Activated naive CD8-positive, alpha-beta T cell treated with anti-CD3 and anti-CD28 coated beads for 36 hours (primary cell): ENCODE data around the gene RAB11FIP5. TPM values are rescaled to one million over a fixed set of nuclear protein-coding genes. Genes with fewer than 3 reads are reported as not detected.

Source experiments
- DNase-seq: peaks from one replicate; pipeline ENCODE4 v3.0.0; 2021
- H3K27ac Mint-ChIP-seq: one replicate; pipeline ENCODE4 v1.8.0; 2022; ENCODE audit warnings: mild to moderate bottlenecking, moderate library complexity, mixed read lengths
- H3K27me3 Mint-ChIP-seq: one replicate; pipeline ENCODE4 v1.8.0; 2022; ENCODE audit warnings: mild to moderate bottlenecking, mixed read lengths
- H3K36me3 Mint-ChIP-seq: one replicate; pipeline ENCODE4 v1.8.0; 2021; ENCODE audit warnings: mild to moderate bottlenecking, mixed read lengths
- H3K4me1 Mint-ChIP-seq: one replicate; pipeline ENCODE4 v1.8.0; 2021; ENCODE audit warnings: mixed read lengths
- H3K4me3 Mint-ChIP-seq: one replicate; pipeline ENCODE4 v1.8.0; 2022; ENCODE audit warnings: mild to moderate bottlenecking, moderate library complexity, mixed read lengths
- H3K9me3 Mint-ChIP-seq: one replicate; pipeline ENCODE4 v1.8.0; 2022; ENCODE audit warnings: mixed read lengths
- total RNA-seq, 2 experiments: library from RNA; stranded (reverse); gene quantifications; one replicate each; pipeline ENCODE4 v1.2.3, GENCODE V29; 2021

Gene RAB11FIP5
- total RNA-seq, 2 experiments from 2014 or later = 4.0 to 4.3 TPM

GRCh38 chr2:73114273-73114867 lies 1.6 kb upstream of the RAB11FIP5 start:
- Mint-ChIP-seq H3K9me3 (no peaks in the 10 kb centered on the region), H3K4me3 (peak overlapping the region; percentile 51), H3K27ac (no peak overlapping the region)

DNA sequence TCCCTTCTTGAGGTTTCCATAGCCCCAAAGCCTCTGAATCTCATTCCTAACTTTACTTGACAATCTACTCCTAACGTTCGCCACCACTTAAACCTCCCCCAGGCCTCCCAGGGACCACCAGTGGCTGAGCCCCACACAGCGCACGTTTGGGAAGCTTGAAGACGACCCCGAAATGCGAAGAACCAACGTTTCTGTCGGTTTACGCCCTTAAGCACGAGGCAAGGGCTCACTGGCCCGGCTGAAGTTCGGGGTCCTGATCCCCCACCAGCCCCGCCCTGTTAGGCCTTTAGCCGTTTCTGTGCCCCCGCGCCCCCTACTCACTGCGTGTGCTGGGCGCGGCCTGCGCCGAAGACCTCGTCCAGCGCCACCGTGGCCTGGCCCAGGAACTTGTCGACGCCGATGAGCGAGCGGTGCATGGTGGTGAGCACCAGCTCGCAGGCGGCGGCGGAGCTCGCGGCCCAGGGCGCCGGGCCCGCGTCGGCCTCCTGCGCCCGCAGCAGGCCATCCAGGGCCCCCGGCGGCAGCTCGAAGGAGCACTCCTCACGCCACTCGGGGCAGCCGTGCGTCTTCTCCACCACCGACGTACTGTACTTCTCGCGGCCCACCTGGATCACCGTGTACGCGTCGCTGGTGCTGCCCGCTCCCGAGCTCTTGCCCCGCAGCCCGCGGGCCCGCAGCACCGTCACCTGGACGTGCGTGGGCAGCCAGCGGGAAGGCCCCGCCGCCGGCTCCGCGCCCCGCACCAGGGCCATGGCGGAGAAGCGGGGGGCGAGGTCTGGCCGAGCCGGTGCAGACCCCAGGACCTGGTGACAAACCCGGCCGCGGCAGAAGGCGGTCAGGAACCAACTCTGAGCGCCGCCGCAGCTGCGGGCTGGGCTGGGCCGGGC lies 479 bp downstream of the RAB11FIP5 start:
- H3K9me3 Mint-ChIP-seq = no peaks in the 10 kb centered on the region
- no peaks in the 10 kb centered on the region for H3K36me3 Mint-ChIP-seq
- DNase-seq = peak; percentile 37
- H3K4me1 Mint-ChIP-seq = peaks cover 22% of the 10 kb centered on the region
- no peaks in the 10 kb centered on the region for H3K27me3 Mint-ChIP-seq
- H3K4me3 Mint-ChIP-seq = peak overlapping the region; percentile 80
- H3K27ac Mint-ChIP-seq = no peak overlapping the region

More at GRCh38 chr2:73114273-73114867, 1.6 kb upstream of the RAB11FIP5 start:
- peaks cover 22% of the 10 kb centered on the region for H3K4me1 Mint-ChIP-seq
- no peak for DNase-seq
- no peaks in the 10 kb centered on the region for H3K36me3 Mint-ChIP-seq
- peaks cover 3% of the 10 kb centered on the region for H3K27me3 Mint-ChIP-seq

DNA sequence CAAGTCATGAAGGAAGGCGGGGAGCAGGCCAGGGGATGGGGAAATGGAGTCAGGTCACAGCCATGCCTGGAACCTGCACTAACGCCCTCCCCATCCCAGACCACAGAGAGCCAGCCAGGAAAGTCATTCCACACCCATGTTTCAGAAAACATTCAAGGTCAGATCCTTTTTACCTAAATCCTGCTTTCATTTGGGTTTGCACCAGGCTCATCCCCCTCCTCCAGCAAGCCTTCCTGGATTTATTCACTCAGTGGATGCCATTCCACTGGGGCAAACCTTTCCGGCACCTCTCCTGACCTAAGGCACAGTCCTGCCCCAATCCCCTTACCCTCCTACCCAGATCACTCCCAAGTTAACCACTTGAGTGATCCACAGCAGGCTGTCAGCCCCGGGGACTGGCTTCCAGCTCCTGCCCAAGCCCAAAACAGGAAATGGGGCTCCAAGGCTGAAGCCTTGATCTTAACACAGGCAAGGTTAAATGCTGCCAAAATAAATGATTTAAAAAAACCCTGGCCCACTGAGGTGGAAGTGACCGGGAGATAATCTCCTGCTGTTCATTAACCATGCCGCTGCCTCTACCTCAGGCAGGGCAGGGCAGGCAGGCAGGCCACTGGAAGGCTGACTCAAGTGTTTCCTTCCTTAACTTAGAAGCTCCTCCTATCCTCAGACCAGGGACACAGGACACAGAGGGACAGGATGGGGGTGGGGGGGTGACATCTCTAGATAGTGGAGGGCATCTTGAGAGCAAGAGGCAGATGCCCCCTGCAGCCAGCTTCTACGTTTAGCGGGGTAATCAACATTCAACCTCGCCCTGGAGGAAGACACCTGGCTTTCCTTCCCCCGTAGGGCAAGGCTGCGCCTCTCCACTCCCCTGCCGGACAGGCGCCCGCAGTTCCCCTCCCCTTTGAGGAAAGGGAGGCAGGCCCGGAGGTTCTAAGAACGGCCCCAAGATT lies 1.4 kb downstream of the RAB11FIP5 start:
- H3K4me3 Mint-ChIP-seq = peak overlapping the region; percentile 80
- no peaks in the 10 kb centered on the region for H3K27me3 Mint-ChIP-seq
- DNase-seq = peak; percentile 24
- peaks cover 22% of the 10 kb centered on the region for H3K4me1 Mint-ChIP-seq
- no peaks in the 10 kb centered on the region for H3K36me3 Mint-ChIP-seq
- no peak overlapping the region for H3K27ac Mint-ChIP-seq
- H3K9me3 Mint-ChIP-seq = no peaks in the 10 kb centered on the region

- no peak overlapping the region for H3K27ac Mint-ChIP-seq
- H3K27me3 Mint-ChIP-seq = no peaks in the 10 kb centered on the region
- no peak overlapping the region for H3K4me3 Mint-ChIP-seq
- no peak for DNase-seq
- peaks cover 22% of the 10 kb centered on the region for H3K4me1 Mint-ChIP-seq
- H3K36me3 Mint-ChIP-seq = no peaks in the 10 kb centered on the region
- no peaks in the 10 kb centered on the region for H3K9me3 Mint-ChIP-seq
Observed at GRCh38 chr2:73110168-73111072, 2.3 kb downstream of the RAB11FIP5 start.

- Mint-ChIP-seq H3K36me3 (no peaks in the 10 kb centered on the region), H3K27ac (no peak overlapping the region)
Observed at GRCh38 chr2:73109431-73110167, 3.1 kb downstream of the RAB11FIP5 start.

DNA sequence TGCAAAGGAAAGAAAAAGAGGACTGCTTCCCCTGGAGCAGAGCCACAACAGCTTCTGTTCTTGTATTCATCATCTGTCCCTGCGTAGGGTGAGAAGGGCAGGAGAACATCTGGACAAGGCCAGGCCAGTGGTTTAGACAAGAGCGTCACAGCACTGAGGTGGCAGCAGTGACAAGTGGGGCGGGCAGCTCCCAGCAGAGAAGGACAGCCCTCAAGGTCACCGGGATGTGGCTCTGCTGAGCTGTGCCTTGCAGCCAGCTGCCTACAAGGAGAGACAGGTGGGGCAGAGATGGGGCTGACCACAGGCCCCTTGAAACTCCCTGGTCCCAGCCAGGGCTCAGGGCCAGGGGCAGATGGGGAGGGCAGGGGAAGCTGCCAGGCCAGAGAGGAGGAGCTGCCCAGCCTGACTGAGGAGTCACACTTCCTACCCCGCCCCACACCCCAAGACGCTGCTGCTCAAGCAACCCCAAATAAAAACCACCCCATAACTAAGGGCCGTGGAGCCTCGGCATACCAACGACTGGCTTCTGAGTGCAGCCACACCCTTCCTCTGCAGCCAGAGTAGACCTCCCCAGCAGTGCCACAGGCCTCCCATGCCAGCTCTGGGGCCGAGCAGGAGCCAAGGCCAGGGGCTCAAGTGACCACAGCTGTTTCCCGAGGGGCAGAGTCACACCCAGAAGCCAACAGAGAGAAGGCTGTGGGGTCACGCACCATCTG lies 5.4 kb downstream of the RAB11FIP5 start:
- no peaks in the 10 kb centered on the region for H3K9me3 Mint-ChIP-seq
- no peaks in the 10 kb centered on the region for H3K27me3 Mint-ChIP-seq
- H3K4me3 Mint-ChIP-seq = no peak overlapping the region
- DNase-seq = no peak
- H3K4me1 Mint-ChIP-seq = peaks cover 14% of the 10 kb centered on the region
- H3K27ac Mint-ChIP-seq = no peak overlapping the region
- H3K36me3 Mint-ChIP-seq = no peaks in the 10 kb centered on the region

More at GRCh38 chr2:73109431-73110167, 3.1 kb downstream of the RAB11FIP5 start:
- Mint-ChIP-seq H3K27me3 (no peaks in the 10 kb centered on the region), H3K4me1 (peaks cover 20% of the 10 kb centered on the region), H3K9me3 (no peaks in the 10 kb centered on the region), H3K4me3 (no peak overlapping the region)
- DNase-seq = no peak

DNA sequence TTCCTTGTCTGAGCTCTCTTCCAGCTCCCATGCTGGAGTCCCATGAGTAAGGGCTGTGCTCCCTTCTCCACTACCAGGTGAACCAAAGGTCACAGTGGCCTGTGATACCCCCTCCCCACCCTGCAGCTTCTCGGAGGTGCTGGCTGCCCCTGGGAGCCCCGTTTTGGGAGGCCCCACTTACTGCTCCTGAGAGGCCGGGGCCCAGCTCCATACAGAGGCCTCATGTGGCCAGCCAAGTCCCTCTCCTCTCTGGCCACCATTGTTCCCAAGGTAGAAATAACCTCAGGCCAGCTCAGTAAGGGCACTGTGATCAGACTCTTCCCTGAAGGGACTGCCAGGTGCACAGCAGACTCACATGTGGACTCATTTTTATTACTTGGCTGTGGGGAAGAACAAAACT lies 6.0 kb downstream of the RAB11FIP5 start:
- H3K27ac Mint-ChIP-seq = no peak overlapping the region
- H3K27me3 Mint-ChIP-seq = no peaks in the 10 kb centered on the region
- H3K4me1 Mint-ChIP-seq = peaks cover 12% of the 10 kb centered on the region
- H3K36me3 Mint-ChIP-seq = no peaks in the 10 kb centered on the region
- no peak for DNase-seq
- H3K9me3 Mint-ChIP-seq = no peaks in the 10 kb centered on the region
- no peak overlapping the region for H3K4me3 Mint-ChIP-seq

- Mint-ChIP-seq H3K4me3 (no peak overlapping the region), H3K27ac (no peak overlapping the region), H3K9me3 (no peaks in the 10 kb centered on the region), H3K27me3 (no peaks in the 10 kb centered on the region), H3K36me3 (no peaks in the 10 kb centered on the region), H3K4me1 (peaks cover 2% of the 10 kb centered on the region)
- DNase-seq = no peak
Observed at GRCh38 chr2:73105511-73105971, 7.2 kb downstream of the RAB11FIP5 start.

DNA sequence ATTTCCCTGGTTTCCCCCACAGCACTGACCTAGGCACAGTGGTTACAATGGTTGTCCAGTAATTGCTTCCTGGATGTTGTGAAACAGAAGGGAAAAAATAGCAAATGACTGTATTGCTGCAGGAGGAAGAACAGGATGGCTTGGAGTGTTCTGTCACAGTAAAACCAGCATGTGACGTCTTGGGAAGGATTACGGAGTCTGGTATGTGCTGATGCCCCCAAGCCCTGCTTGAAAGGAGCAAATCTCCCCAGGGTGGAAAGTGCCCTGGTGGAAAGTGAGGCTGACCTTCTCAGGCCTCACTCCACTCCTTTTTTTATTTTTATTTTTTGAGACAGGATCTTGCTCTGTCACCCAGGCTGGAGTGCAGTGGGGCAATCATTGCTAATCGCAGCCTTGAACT lies 7.8 kb downstream of the RAB11FIP5 start:
- no peak overlapping the region for H3K4me3 Mint-ChIP-seq
- H3K27me3 Mint-ChIP-seq = no peaks in the 10 kb centered on the region
- H3K27ac Mint-ChIP-seq = no peak overlapping the region
- peaks cover 2% of the 10 kb centered on the region for H3K4me1 Mint-ChIP-seq
- H3K9me3 Mint-ChIP-seq = no peaks in the 10 kb centered on the region
- no peaks in the 10 kb centered on the region for H3K36me3 Mint-ChIP-seq
- no peak for DNase-seq

DNA sequence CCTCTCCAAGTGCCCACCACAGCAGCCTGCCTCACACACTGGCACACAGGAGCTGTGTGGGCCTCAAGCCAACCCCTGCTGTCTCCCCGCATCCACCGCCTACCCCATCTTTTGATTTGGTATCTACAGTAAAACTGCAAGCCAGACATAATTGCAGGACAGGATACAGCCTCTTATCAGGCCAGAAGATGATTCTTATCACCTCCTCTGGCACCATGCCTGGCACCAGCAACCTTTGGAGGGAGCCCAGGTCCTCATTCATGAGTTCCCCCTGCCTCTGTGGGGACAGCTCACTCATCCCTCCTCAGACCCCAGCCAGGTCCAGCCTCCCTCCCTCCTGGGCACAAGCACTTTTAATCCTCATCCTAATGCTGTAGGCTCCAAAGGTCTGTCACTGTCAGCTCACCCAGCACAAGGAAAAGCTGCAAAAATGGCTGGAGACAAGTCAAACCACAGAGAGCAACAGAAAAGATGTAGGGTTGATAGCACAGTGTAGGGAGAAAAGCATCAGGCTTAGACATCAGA lies 9.7 kb downstream of the RAB11FIP5 start:
- Mint-ChIP-seq H3K27me3 (no peaks in the 10 kb centered on the region), H3K4me3 (no peak overlapping the region), H3K27ac (no peak overlapping the region)

DNA sequence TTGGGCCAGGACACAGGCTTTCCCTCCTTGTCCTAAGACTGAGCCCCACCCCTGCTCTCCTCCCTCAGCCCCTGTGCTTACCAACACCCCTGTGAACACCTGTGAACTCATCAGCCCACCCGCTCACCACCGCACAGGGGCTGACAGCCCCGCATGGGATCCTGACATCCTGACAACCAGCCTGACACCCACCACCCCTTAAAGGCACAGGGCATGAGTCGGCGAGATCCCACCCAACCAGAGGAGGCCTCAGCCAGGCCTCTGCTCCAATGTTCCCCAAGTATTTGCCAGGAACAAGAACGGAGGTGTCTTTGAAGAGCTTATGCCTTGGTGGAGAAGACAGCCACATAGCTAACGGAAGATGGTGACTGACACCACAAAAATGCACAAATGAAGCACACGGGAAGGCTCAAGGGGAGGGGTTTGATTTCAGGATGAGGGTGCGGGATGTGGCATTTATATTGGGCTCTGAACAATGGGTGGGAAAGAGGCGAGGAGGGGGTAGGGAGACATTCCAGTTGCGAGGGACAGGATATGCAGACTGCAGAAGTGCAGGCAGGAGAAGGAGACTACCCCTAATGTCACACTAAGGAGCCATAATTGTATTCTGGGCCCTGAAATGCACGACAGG lies 11.0 kb downstream of the RAB11FIP5 start:
- no peaks in the 10 kb centered on the region for H3K36me3 Mint-ChIP-seq
- H3K4me3 Mint-ChIP-seq = no peak overlapping the region
- peaks cover 2% of the 10 kb centered on the region for H3K4me1 Mint-ChIP-seq
- H3K27ac Mint-ChIP-seq = no peak overlapping the region
- H3K9me3 Mint-ChIP-seq = no peaks in the 10 kb centered on the region
- H3K27me3 Mint-ChIP-seq = no peaks in the 10 kb centered on the region
- DNase-seq = no peak

More for the DNA sequence above, 9.7 kb downstream of the RAB11FIP5 start:
- H3K9me3 Mint-ChIP-seq = no peaks in the 10 kb centered on the region
- H3K4me1 Mint-ChIP-seq = peaks cover 2% of the 10 kb centered on the region
- no peak for DNase-seq
- H3K36me3 Mint-ChIP-seq = no peaks in the 10 kb centered on the region

GRCh38 chr2:73100956-73101355 lies 11.8 kb downstream of the RAB11FIP5 start:
- Mint-ChIP-seq H3K27me3 (no peaks in the 10 kb centered on the region), H3K27ac (no peak overlapping the region), H3K36me3 (no peaks in the 10 kb centered on the region), H3K4me1 (peaks cover 2% of the 10 kb centered on the region), H3K4me3 (no peak overlapping the region), H3K9me3 (no peaks in the 10 kb centered on the region)
- DNase-seq = no peak
